Fibroblast of villous mesenchyme (primary cell): Measurements from ENCODE around the gene FBXL19. TPM values are rescaled to one million over a fixed set of nuclear protein-coding genes. Genes with fewer than 3 reads are reported as not detected.

ENCODE experiments used
- DNase-seq: peaks from one replicate; pipeline ENCODE4 v3.0.0-alpha.2; 2010; ENCODE audit warnings: low read depth
- H3K4me3 ChIP-seq: 2 replicates; pipeline ENCODE4 v1.5.1; 2011; ENCODE audit warnings: low read depth, mild to moderate bottlenecking, low read length
- CTCF ChIP-seq: IDR thresholded peaks from 2 replicates; pipeline ENCODE4 v1.5.1; 2012; ENCODE audit warnings: low read depth, mild to moderate bottlenecking, low read length; ENCODE audit not compliant: insufficient read depth
- total RNA-seq: library from RNA; depleted of rRNA; stranded (reverse); fragments of >200 nt; gene quantifications from 2 replicates; pipeline ENCODE4 v1.2.3, GENCODE V29; 2012

Gene FBXL19
- total RNA-seq, 1 donor = 26.8 TPM

GRCh38 chr16:30979170-30980022 lies 56.0 kb downstream of the FBXL19 start:
- H3K4me3 ChIP-seq = no peak overlapping the region
- no peak for DNase-seq
- TF ChIP-seq CTCF = no peak

- no peak for TF ChIP-seq CTCF
- no peak for DNase-seq
- H3K4me3 ChIP-seq = no peak overlapping the region
Measured at GRCh38 chr16:30980023-30980371, 56.6 kb downstream of the FBXL19 start.

- TF ChIP-seq CTCF = no peak
- no peak for DNase-seq
- H3K4me3 ChIP-seq = no peak overlapping the region
Measured at GRCh38 chr16:30980434-30980833, 57.1 kb downstream of the FBXL19 start.

GRCh38 chr16:30980959-30981358 lies 57.6 kb downstream of the FBXL19 start:
- no peak for TF ChIP-seq CTCF
- H3K4me3 ChIP-seq = no peak overlapping the region
- no peak for DNase-seq

GRCh38 chr16:30982548-30983288 lies 59.3 kb downstream of the FBXL19 start:
- TF ChIP-seq CTCF = no peak
- no peak overlapping the region for H3K4me3 ChIP-seq
- DNase-seq = no peak

GRCh38 chr16:30983289-30983889 lies 60.0 kb downstream of the FBXL19 start:
- no peak overlapping the region for H3K4me3 ChIP-seq
- DNase-seq = no peak
- TF ChIP-seq CTCF = no peak
